Left ventricle myocardium inferior (tissue), 1 donor: ENCODE results near the gene MOB3A. TPM values are rescaled to one million over a fixed set of nuclear protein-coding genes. Genes with fewer than 3 reads are reported as not detected.

ENCODE experiments used
- DNase-seq: peaks from one replicate; pipeline ENCODE4 v3.0.0-alpha.2; 2020
- H3K27ac ChIP-seq: fragments of 200-600 bp; replicated peaks from 2 replicates; pipeline ENCODE4 v1.8.0; 2021
- H3K27me3 ChIP-seq: fragments of 200-600 bp; 2 replicates; pipeline ENCODE4 v1.8.0; 2021; ENCODE audit warnings: low read depth
- H3K36me3 ChIP-seq: fragments of 200-600 bp; 2 replicates; pipeline ENCODE4 v1.8.0; 2021
- H3K4me1 ChIP-seq: fragments of 200-600 bp; 2 replicates; pipeline ENCODE4 v1.8.0; 2021
- H3K4me3 ChIP-seq: fragments of 200-600 bp; 2 replicates; pipeline ENCODE4 v1.8.0; 2021; ENCODE audit warnings: mild to moderate bottlenecking, moderate library complexity
- H3K9me3 ChIP-seq: fragments of 200-600 bp; replicated peaks from 2 replicates; pipeline ENCODE4 v1.8.0; 2021
- CTCF ChIP-seq: fragments of 200-600 bp; IDR thresholded peaks from 2 replicates; pipeline ENCODE4 v1.8.0; 2021; ENCODE audit warnings: antibody characterized with exemption, mild to moderate bottlenecking, borderline replicate concordance
- intact Hi-C: fragments of 100-400 bp; cut with micrococcal nuclease; formaldehyde crosslinking; loops from one replicate; pipeline ENCODE4 v1.11.0; 2022
- total RNA-seq: library from RNA; stranded (reverse); fragmentation: NEBNext Ultra II Directional; extraction: Animal tissue kit (Norgen Biotek cat#: 25700); gene quantifications from one replicate; pipeline ENCODE4 v1.2.1, GENCODE V29; 2021
- donor health status: DM: no; HTN: yes; CAD: no; lungs with severe emphysema.

The MOB3A gene
- total RNA-seq, 1 donor from 2014 or later: 16.1 TPM

DNA sequence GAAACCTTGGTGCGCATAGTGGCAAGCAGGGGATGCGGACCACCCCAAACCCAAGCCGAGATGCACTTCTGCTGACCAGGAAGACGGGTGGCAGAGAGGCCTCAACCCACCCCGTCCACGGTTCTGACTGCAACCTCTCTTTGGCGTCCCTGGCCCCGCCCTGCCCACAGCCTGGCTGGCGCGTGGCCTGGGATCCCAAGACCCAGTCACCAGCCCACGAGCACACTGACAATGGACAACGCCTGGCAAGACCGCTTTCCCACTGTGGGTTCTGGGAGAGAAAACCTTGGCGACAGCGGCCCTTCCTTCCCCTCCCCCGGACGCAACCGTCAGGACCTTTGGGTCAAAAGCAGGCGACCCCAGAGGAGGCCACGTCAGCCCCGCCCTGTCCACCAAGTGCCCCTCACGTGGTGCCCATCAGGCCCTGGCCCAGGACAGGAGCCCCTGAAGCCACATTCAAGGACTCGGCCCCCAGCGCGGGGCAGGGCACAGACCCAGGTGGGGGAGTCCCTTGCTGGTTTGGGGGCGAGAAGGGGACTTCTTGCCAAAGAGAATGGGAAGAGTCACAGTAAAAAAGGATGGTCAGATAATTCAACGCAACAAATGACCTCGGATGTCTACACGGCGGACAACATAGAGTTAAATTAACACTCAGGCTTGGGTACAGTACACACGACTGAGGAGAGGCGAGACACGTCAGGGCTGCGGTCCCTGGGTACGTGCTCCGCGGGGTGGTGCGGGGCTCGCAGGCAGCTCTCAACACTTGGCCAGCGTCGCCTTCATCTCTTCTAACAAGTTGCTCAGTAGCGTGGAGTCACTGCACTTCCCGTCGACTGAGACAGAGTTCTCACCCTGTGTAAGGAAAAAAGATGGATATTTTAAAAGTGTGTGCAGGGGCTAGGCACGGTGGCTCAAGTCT, 5.5 kb upstream of the MOB3A start:
- Histone ChIP-seq H3K4me1 (peaks cover 10% of the 10 kb centered on the region), H3K27ac (no peak overlapping the region), H3K36me3 (peaks cover 61% of the 10 kb centered on the region), H3K27me3 (no peaks in the 10 kb centered on the region), H3K4me3 (no peak overlapping the region), H3K9me3 (no peaks in the 10 kb centered on the region)
- intact Hi-C loops: no loop called here
- TF ChIP-seq CTCF: no peak
- DNase-seq: no peak

DNA sequence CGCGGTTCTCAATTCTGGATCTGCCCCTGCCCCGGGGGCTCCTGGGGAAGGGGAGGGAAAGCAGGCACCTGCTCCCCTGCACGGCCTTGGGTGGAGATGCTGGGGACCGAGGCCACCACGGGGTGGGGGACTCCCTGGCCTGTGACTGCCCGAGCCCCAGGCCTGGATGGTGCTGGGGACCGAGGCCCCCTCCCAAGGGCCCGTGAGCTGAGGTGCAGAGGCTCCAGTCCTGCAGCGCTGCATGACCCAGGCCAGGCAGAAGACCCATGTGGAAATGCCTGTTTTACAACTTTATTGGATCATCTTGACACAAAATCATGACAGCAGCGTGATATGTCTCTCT, 4.6 kb upstream of the MOB3A start:
- no peak for TF ChIP-seq CTCF
- peaks cover 51% of the 10 kb centered on the region for H3K36me3 ChIP-seq
- DNase-seq: no peak
- H3K4me1 ChIP-seq: peaks cover 16% of the 10 kb centered on the region
- H3K27me3 ChIP-seq: no peaks in the 10 kb centered on the region
- no peak overlapping the region for H3K4me3 ChIP-seq
- H3K27ac ChIP-seq: no peak overlapping the region
- intact Hi-C loops: no loop called here
- no peaks in the 10 kb centered on the region for H3K9me3 ChIP-seq

DNA sequence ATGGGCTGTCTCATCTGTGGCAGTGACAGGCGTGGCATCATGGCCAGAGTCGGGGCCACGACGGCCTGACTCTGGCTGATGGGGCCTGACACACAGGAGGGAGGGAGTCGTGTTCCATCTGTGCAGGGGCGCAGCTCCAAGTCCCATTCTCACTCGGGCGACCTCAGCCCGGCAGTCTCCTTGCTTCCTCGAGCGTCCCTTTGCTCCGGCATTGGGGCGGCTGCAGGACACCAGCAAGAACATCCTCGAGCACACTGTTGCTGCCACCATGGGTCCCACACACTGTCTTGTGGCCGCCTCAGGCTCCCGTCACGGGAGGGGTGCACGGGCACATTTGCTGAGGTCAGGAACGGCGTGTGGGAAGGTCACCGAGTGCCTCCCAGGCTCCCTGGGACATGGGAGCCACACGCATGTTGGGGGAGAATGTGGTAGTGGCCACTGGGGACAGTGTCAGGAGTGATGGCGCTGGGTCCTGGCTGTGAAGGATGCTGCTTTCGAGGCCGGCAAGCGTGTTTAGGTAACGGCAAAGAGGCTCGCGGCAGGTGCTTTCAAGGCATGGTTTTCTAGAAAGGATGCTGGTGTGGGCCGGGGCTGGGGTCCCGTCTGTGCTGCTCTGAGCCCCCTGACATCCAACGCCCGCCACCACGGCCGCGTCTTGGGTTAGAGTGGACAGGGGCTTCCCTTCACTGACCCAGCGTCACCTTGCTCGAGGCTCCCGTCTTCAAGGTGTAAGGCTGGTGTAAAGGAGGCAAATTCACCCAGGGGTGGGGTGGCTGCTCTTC, 4.0 kb upstream of the MOB3A start:
- TF ChIP-seq CTCF: no peak
- intact Hi-C loops: no loop called here

DNA sequence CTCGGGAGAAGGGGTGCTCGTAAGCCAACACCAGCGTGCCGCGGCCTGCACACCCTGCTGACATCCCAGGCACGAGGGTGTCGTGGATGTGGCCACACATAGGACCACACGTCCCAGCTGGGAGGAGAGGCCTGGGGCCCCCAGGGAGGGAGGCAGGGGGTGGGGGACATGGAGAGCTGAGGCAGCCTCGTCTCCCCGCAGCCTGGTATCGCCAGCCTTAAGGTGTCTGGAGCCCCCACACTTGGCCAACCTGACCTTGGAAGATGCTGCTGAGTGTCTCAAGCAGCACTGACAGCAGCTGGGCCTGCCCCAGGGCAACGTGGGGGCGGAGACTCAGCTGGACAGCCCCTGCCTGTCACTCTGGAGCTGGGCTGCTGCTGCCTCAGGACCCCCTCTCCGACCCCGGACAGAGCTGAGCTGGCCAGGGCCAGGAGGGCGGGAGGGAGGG, 3.0 kb upstream of the MOB3A start:
- Histone ChIP-seq H3K36me3 (peaks cover 40% of the 10 kb centered on the region), H3K4me3 (no peak overlapping the region), H3K27ac (no peak overlapping the region), H3K4me1 (peaks cover 33% of the 10 kb centered on the region), H3K9me3 (no peaks in the 10 kb centered on the region), H3K27me3 (no peaks in the 10 kb centered on the region)
- no peak for DNase-seq
- TF ChIP-seq CTCF: no peak
- intact Hi-C loops: no loop called here

More for the DNA sequence above, 4.0 kb upstream of the MOB3A start:
- peaks cover 22% of the 10 kb centered on the region for H3K4me1 ChIP-seq
- no peak overlapping the region for H3K4me3 ChIP-seq
- no peak overlapping the region for H3K27ac ChIP-seq
- peaks cover 46% of the 10 kb centered on the region for H3K36me3 ChIP-seq
- H3K27me3 ChIP-seq: no peaks in the 10 kb centered on the region
- no peaks in the 10 kb centered on the region for H3K9me3 ChIP-seq
- no peak for DNase-seq

GRCh38 chr19:2097886-2098327, 1.8 kb upstream of the MOB3A start:
- peaks cover 35% of the 10 kb centered on the region for H3K36me3 ChIP-seq
- intact Hi-C loops: no loop called here
- H3K27ac ChIP-seq: peak overlapping the region; percentile 60
- no peak overlapping the region for H3K4me3 ChIP-seq
- no peaks in the 10 kb centered on the region for H3K9me3 ChIP-seq
- H3K4me1 ChIP-seq: peaks cover 43% of the 10 kb centered on the region
- DNase-seq: no peak
- no peak for TF ChIP-seq CTCF
- H3K27me3 ChIP-seq: no peaks in the 10 kb centered on the region
